Caco-2 (cell line): ENCODE results near the gene NSUN4. TPM values are rescaled to one million over a fixed set of nuclear protein-coding genes. Genes with fewer than 3 reads are reported as not detected.

Experiments used
- BruUV-seq: library from RNA; stranded (reverse); fragments of 400-500 nt; replicated peaks from 2 replicates; lab custom pipeline; 2021; lab: Mats Ljungman, UMichigan
- CTCF ChIA-PET: fragments of 300-600 bp; sonication (Branson Sonifier 250); formaldehyde crosslinking; loops from one replicate; lab custom pipeline; 2022; ENCODE audit warnings: antibody characterized with exemption; lab: Charles Lee
- POLR2A ChIA-PET: fragments of 300-600 bp; sonication (Branson Sonifier 250); formaldehyde crosslinking; loops from one replicate; lab custom pipeline; 2022; ENCODE audit warnings: antibody characterized with exemption; lab: Charles Lee
- DNase-seq, 2 experiments: peaks; one replicate each; pipeline versions ENCODE4 v3.0.0 to v3.0.0-alpha.2; 2020 to 2022
- H3K27me3 ChIP-seq: replicated peaks from 2 replicates; pipeline ENCODE4 v1.6.0; 2011; ENCODE audit warnings: low read length; ENCODE audit not compliant: control insufficient read depth, insufficient read depth
- H3K36me3 ChIP-seq: 2 replicates; pipeline ENCODE4 v1.5.1; 2011; ENCODE audit warnings: low read length; ENCODE audit not compliant: control insufficient read depth, insufficient read depth
- H3K4me1 ChIP-seq: fragments of 250-450 bp; sonication (Bioruptor Pico); 2 replicates; pipeline ENCODE4 v1.5.1; 2020; ENCODE audit warnings: mild to moderate bottlenecking
- H3K4me3 ChIP-seq: 2 replicates; pipeline ENCODE4 v1.5.1; 2011; ENCODE audit warnings: low read depth, mild to moderate bottlenecking, control low read depth, low read length
- H3K9me3 ChIP-seq: fragments of 250-450 bp; sonication (Bioruptor Pico); 2 replicates; pipeline ENCODE4 v1.5.1; 2020; ENCODE audit warnings: mild to moderate bottlenecking, moderate library complexity
- H3K27ac Mint-ChIP-seq: one replicate; pipeline ENCODE4 v1.8.0; 2022; ENCODE audit warnings: mixed read lengths; ENCODE audit not compliant: unreplicated experiment
- H3K27me3 Mint-ChIP-seq: one replicate; pipeline ENCODE4 v1.8.0; 2022; ENCODE audit warnings: mixed read lengths; ENCODE audit not compliant: insufficient read depth, unreplicated experiment
- H3K36me3 Mint-ChIP-seq: one replicate; pipeline ENCODE4 v1.8.0; 2022; ENCODE audit warnings: mild to moderate bottlenecking, mixed read lengths; ENCODE audit not compliant: insufficient read depth, unreplicated experiment
- H3K4me1 Mint-ChIP-seq: one replicate; pipeline ENCODE4 v1.8.0; 2022; ENCODE audit warnings: low read depth, mixed read lengths; ENCODE audit not compliant: unreplicated experiment
- H3K4me3 Mint-ChIP-seq: one replicate; pipeline ENCODE4 v1.8.0; 2022; ENCODE audit warnings: mild to moderate bottlenecking, moderate library complexity, mixed read lengths; ENCODE audit not compliant: unreplicated experiment
- H3K9me3 Mint-ChIP-seq: one replicate; pipeline ENCODE4 v1.8.0; 2022; ENCODE audit warnings: mixed read lengths; ENCODE audit not compliant: unreplicated experiment
- CTCF ChIP-seq, 2 experiments: fragments of 200-600 bp in 1 of 2; IDR thresholded peaks; 1 replicate in 1 of 2; 2 replicates in 1 of 2; pipeline versions ENCODE4 v1.5.1 to v1.8.0; 2011 to 2022; ENCODE audit warnings: antibody characterized with exemption in 1 of 2, control low read depth in 1 of 2, inconsistent platforms in 1 of 2, low read depth in 1 of 2, low read length in 1 of 2, mild to moderate bottlenecking in 1 of 2, moderate library complexity in 1 of 2; ENCODE audit not compliant: insufficient read depth in 1 of 2, severe bottlenecking in 1 of 2, unreplicated experiment in 1 of 2
- intact Hi-C: fragments of 100-400 bp; cut with micrococcal nuclease; formaldehyde crosslinking; loops from one replicate; pipeline ENCODE4 v1.10.0; 2022; ENCODE audit not compliant: unreplicated experiment
- total RNA-seq: library from RNA; stranded (reverse); gene quantifications from 2 replicates; pipeline ENCODE4 v1.2.3, GENCODE V29; 2022

Gene NSUN4
- total RNA-seq, 1 experiment from 2014 or later: 21.8 TPM

DNA sequence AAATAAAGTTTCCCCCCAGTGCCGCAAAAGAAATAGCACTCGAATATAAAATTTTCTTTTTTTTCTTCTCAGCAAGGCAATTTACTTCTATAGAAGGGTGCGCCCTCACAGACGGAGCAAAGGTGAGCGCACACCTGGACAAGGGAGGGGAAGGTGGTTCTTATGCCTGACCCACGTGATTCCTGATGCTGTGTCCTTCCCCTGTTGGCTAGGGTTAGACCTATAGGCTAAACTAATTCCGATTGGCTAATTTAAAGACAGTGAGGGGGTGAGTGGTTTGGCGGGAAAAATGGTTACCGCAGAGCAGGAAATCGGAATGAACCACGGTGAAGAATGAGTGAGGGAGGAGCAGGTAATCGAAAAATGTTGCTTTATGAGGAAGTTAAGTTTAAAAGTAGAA, 52.9 kb downstream of the NSUN4 start:
- intact Hi-C loops: no loop called here
- H3K36me3 ChIP-seq: no peaks in the 10 kb centered on the region
- DNase-seq: no peak
- H3K4me3 Mint-ChIP-seq: peak overlapping the region; percentile 88
- TF ChIP-seq CTCF (IDR thresholded peaks at IDR 0.05; ENCODE audit: insufficient read depth in 1 of 2, low read depth in 1 of 2, low read length in 1 of 2, severe bottlenecking in 1 of 2, unreplicated experiment in 1 of 2): no peak
- ChIA-PET POLR2A (no interaction called here), CTCF (no interaction called here)
- no TSS peak for BruUV-seq
- H3K27me3 ChIP-seq: no peaks in the 10 kb centered on the region
- H3K9me3 ChIP-seq: peaks cover 12% of the 10 kb centered on the region
- H3K27me3 Mint-ChIP-seq: no peaks in the 10 kb centered on the region
- H3K36me3 Mint-ChIP-seq: peaks cover 8% of the 10 kb centered on the region
- H3K4me3 ChIP-seq: no peak overlapping the region
- peaks cover 13% of the 10 kb centered on the region for H3K9me3 Mint-ChIP-seq
- peaks cover 19% of the 10 kb centered on the region for H3K4me1 ChIP-seq
- peaks cover 15% of the 10 kb centered on the region for H3K4me1 Mint-ChIP-seq
- H3K27ac Mint-ChIP-seq: peak overlapping the region; percentile 12

- Mint-ChIP-seq H3K27ac (peak within 1 kb of the TSS; percentile 84), H3K9me3 (peaks cover 13% of the 10 kb centered on the region), H3K4me3 (peak within 1 kb of the TSS; percentile 88), H3K27me3 (no peaks in the 10 kb centered on the region), H3K4me1 (peaks cover 15% of the 10 kb centered on the region), H3K36me3 (peaks cover 8% of the 10 kb centered on the region)
- Histone ChIP-seq H3K36me3 (no peaks in the 10 kb centered on the region), H3K27me3 (no peaks in the 10 kb centered on the region), H3K9me3 (peaks cover 12% of the 10 kb centered on the region), H3K4me3 (peak within 1 kb of the TSS; percentile 72), H3K4me1 (peaks cover 19% of the 10 kb centered on the region)
- peak; percentile 75 to 87 for DNase-seq
- intact Hi-C loops: loop anchor here (1.0 kb wide), 1 partner anchor 8 kb away; no protein-coding TSS in a partner anchor
- POLR2A ChIA-PET: no interaction called here
- CTCF ChIA-PET: no interaction called here
- no TSS peak for BruUV-seq
- no peak for TF ChIP-seq CTCF (IDR thresholded peaks at IDR 0.05; ENCODE audit: insufficient read depth in 1 of 2, low read depth in 1 of 2, low read length in 1 of 2, severe bottlenecking in 1 of 2, unreplicated experiment in 1 of 2)
These were observed 53.7 kb downstream of the NSUN4 start, which contains the start of gene FAAH for GRCh38 chr1:46394108-46394871. FAAH (plus strand) TSS chr1:46394317; CDS start chr1:46394349, 32 bp downstream.

- CTCF ChIA-PET: no interaction called here
- no peak for TF ChIP-seq CTCF (IDR thresholded peaks at IDR 0.05; ENCODE audit: insufficient read depth in 1 of 2, low read depth in 1 of 2, low read length in 1 of 2, severe bottlenecking in 1 of 2, unreplicated experiment in 1 of 2)
- peaks cover 19% of the 10 kb centered on the region for H3K4me1 ChIP-seq
- peaks cover 12% of the 10 kb centered on the region for H3K9me3 ChIP-seq
- Mint-ChIP-seq H3K9me3 (peaks cover 13% of the 10 kb centered on the region), H3K27ac (peak overlapping the region; percentile 84), H3K4me1 (peaks cover 16% of the 10 kb centered on the region), H3K36me3 (peaks cover 8% of the 10 kb centered on the region), H3K4me3 (peak overlapping the region; percentile 88), H3K27me3 (no peaks in the 10 kb centered on the region)
- intact Hi-C loops: loop anchor here (1.0 kb wide), 1 partner anchor 7 kb away; no protein-coding TSS in a partner anchor
- peak overlapping the region; percentile 72 for H3K4me3 ChIP-seq
- no peaks in the 10 kb centered on the region for H3K27me3 ChIP-seq
- TSS peak; percentile 52 for BruUV-seq
- DNase-seq: no peak
- no peaks in the 10 kb centered on the region for H3K36me3 ChIP-seq
- POLR2A ChIA-PET: no interaction called here
These were observed 54.4 kb downstream of the NSUN4 start for GRCh38 chr1:46394872-46395465.
